HG03342 (cell line): Measurements from ENCODE around the gene COX18.

Experiments used
- ATAC-seq: cut with Tn5 transposase; IDR thresholded peaks from one replicate; pipeline ENCODE4 v1.9.1; 2021; ENCODE audit warnings: mild to moderate bottlenecking, moderate library complexity; ENCODE audit not compliant: unreplicated experiment

The COX18 gene

GRCh38 chr4:73053974-73054480 is 15.5 kb downstream of the COX18 start:
- ATAC-seq: no peak

GRCh38 chr4:73053076-73053475 is 16.4 kb downstream of the COX18 start:
- ATAC-seq: no peak

GRCh38 chr4:73051625-73052024 is 17.9 kb downstream of the COX18 start:
- ATAC-seq: no peak

GRCh38 chr4:73045879-73046278 is 23.6 kb downstream of the COX18 start:
- no peak for ATAC-seq

- ATAC-seq: no peak
Measured at GRCh38 chr4:73037057-73037456, 32.5 kb downstream of the COX18 start.

GRCh38 chr4:73036123-73036522 is 33.4 kb downstream of the COX18 start:
- no peak for ATAC-seq

GRCh38 chr4:73034896-73035295 is 34.6 kb downstream of the COX18 start:
- no peak for ATAC-seq

GRCh38 chr4:73028621-73029020 is 40.9 kb downstream of the COX18 start:
- no peak for ATAC-seq

- ATAC-seq: peak; percentile 71
Measured at GRCh38 chr4:73021634-73022033, 47.9 kb downstream of the COX18 start.

- no peak for ATAC-seq
Measured at GRCh38 chr4:73019462-73020047, 50.0 kb downstream of the COX18 start.

- ATAC-seq: no peak
Measured at GRCh38 chr4:73018595-73018994, 50.9 kb downstream of the COX18 start.

- ATAC-seq: no peak
Measured at GRCh38 chr4:73013310-73013709, 56.2 kb downstream of the COX18 start.

- ATAC-seq: no peak
Measured at GRCh38 chr4:73012673-73013072, 56.8 kb downstream of the COX18 start.

- ATAC-seq: no peak
Measured at GRCh38 chr4:73011629-73011985, 57.9 kb downstream of the COX18 start.

GRCh38 chr4:73010789-73011628 is 58.5 kb downstream of the COX18 start:
- no peak for ATAC-seq

GRCh38 chr4:73007526-73008100 is 61.9 kb downstream of the COX18 start:
- no peak for ATAC-seq

- ATAC-seq: peak; percentile 82
Measured at GRCh38 chr4:73006286-73006990, 63.1 kb downstream of the COX18 start.

GRCh38 chr4:73005514-73005913 is 64.0 kb downstream of the COX18 start:
- ATAC-seq: no peak
